Hepatocyte (in vitro differentiated cells): ENCODE data around the gene CELSR1.

ENCODE experiments used
- EZH2 ChIP-seq: fragments of 200-600 bp; sonication (generic); IDR thresholded peaks from 2 replicates; pipeline ENCODE4 v1.6.1; 2016; ENCODE audit warnings: antibody characterized with exemption, mild to moderate bottlenecking, borderline replicate concordance
- TF ChIP-seq, protein P1 (sequence below): fragments of 200-600 bp; sonication (generic); IDR thresholded peaks from 2 replicates; pipeline ENCODE4 v1.5.1; 2016; ENCODE audit warnings: antibody characterized with exemption, mild to moderate bottlenecking; ENCODE audit not compliant: poor library complexity

DNA sequence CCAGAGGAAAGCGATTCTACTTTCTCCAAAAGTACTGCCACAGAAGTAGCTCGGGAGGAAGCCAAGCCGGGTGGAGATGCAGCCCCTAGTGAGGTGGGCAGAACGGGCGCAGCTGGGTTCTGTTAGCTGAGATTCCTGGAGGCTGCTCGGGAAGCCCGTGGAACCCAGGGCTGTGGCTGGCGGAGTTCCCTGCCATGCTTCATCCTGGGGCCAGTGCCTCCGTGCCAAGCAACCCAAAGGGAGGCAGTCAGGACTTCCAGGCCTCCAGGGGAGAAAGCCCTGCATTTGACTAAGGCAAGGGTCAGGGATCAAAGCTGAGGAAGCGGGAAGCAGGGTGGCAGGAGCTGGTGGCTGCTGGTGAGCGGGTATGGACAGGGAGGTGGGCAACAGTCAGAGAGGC, 208.6 kb downstream of the CELSR1 start:
- TF ChIP-seq, protein P1, sequence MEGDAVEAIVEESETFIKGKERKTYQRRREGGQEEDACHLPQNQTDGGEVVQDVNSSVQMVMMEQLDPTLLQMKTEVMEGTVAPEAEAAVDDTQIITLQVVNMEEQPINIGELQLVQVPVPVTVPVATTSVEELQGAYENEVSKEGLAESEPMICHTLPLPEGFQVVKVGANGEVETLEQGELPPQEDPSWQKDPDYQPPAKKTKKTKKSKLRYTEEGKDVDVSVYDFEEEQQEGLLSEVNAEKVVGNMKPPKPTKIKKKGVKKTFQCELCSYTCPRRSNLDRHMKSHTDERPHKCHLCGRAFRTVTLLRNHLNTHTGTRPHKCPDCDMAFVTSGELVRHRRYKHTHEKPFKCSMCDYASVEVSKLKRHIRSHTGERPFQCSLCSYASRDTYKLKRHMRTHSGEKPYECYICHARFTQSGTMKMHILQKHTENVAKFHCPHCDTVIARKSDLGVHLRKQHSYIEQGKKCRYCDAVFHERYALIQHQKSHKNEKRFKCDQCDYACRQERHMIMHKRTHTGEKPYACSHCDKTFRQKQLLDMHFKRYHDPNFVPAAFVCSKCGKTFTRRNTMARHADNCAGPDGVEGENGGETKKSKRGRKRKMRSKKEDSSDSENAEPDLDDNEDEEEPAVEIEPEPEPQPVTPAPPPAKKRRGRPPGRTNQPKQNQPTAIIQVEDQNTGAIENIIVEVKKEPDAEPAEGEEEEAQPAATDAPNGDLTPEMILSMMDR, result no peak
- TF ChIP-seq EZH2, result no peak
